Keratinocyte (primary cell): ENCODE data around the gene TRIM52. TPM values are rescaled to one million over a fixed set of nuclear protein-coding genes. Genes with fewer than 3 reads are reported as not detected.

Experiments
- DNase-seq: peaks from one replicate; pipeline ENCODE4 v3.0.0-alpha.2; 2011; ENCODE audit warnings: low read depth, missing footprints, low spot score
- FAIRE-seq: peaks from 2 replicates; lab custom pipeline; 2011; peaks lifted over from hg19 to GRCh38; lab: Jason Lieb, UNC
- H2AFZ ChIP-seq: 2 replicates; pipeline ENCODE4 v1.6.0; 2012; ENCODE audit warnings: low read length, control low read depth, inconsistent platforms; ENCODE audit not compliant: control insufficient read depth
- H3K27ac ChIP-seq: 2 replicates; pipeline ENCODE4 v1.5.1; 2011; ENCODE audit warnings: low read length; ENCODE audit not compliant: control insufficient read depth, insufficient read depth
- H3K27me3 ChIP-seq: 3 replicates; pipeline ENCODE4 v1.6.0; 2011; ENCODE audit warnings: low read length; ENCODE audit not compliant: control insufficient read depth, insufficient read depth; ENCODE audit errors: extremely low read depth
- H3K36me3 ChIP-seq, 2 experiments: 2 replicates in 1 of 2; 3 replicates in 1 of 2; pipeline ENCODE4 v1.5.1; 2011; ENCODE audit warnings: low read length in 2 of 2, mild to moderate bottlenecking in 1 of 2; ENCODE audit not compliant: control insufficient read depth in 2 of 2, insufficient read depth in 2 of 2; ENCODE audit errors: extremely low read depth in 1 of 2
- H3K4me1 ChIP-seq: 3 replicates; pipeline ENCODE4 v1.5.1; 2011; ENCODE audit warnings: low read length; ENCODE audit not compliant: control insufficient read depth, insufficient read depth; ENCODE audit errors: extremely low read depth
- H3K4me2 ChIP-seq: 3 replicates; pipeline ENCODE4 v1.6.0; 2011; ENCODE audit warnings: low read depth, low read length; ENCODE audit not compliant: control insufficient read depth, insufficient read depth; ENCODE audit errors: extremely low read depth
- H3K4me3 ChIP-seq, 3 experiments: fragments of 200-600 bp in 1 of 3; sonication (generic) in 1 of 3; 2 replicates in 2 of 3; 3 replicates in 1 of 3; pipeline ENCODE4 v1.5.1; 2011 to 2016; ENCODE audit warnings: low read length in 3 of 3, mild to moderate bottlenecking in 3 of 3, control low read depth in 2 of 3, inconsistent platforms in 1 of 3, low read depth in 1 of 3, mixed read lengths in 1 of 3, mixed run types in 1 of 3, moderate library complexity in 1 of 3; ENCODE audit not compliant: control insufficient read depth in 2 of 3, insufficient read depth in 2 of 3; ENCODE audit errors: extremely low read depth in 1 of 3
- H3K79me2 ChIP-seq: 2 replicates; pipeline ENCODE4 v1.6.0; 2012; ENCODE audit warnings: low read length; ENCODE audit not compliant: control insufficient read depth, insufficient read depth
- H3K9ac ChIP-seq: 3 replicates; pipeline ENCODE4 v1.6.0; 2011; ENCODE audit warnings: low read length; ENCODE audit not compliant: control insufficient read depth, insufficient read depth; ENCODE audit errors: extremely low read depth
- H3K9me1 ChIP-seq: 3 replicates; pipeline ENCODE4 v1.6.0; 2011; ENCODE audit warnings: low read length; ENCODE audit not compliant: control insufficient read depth, insufficient read depth; ENCODE audit errors: extremely low read depth
- H3K9me3 ChIP-seq: 2 replicates; pipeline ENCODE4 v1.5.1; 2012; ENCODE audit warnings: low read depth, low read length; ENCODE audit not compliant: control insufficient read depth
- H4K20me1 ChIP-seq: 3 replicates; pipeline ENCODE4 v1.6.0; 2011; ENCODE audit warnings: low read length; ENCODE audit not compliant: control insufficient read depth, insufficient read depth; ENCODE audit errors: extremely low read depth
- CTCF ChIP-seq, 3 experiments: IDR thresholded peaks in 1 of 3; conservative IDR thresholded peaks in 1 of 3; optimal IDR thresholded peaks in 1 of 3; 2 replicates in 2 of 3; 3 replicates in 1 of 3; pipeline versions ENCODE3 to v1.5.1; 2011; ENCODE audit warnings: low read length in 3 of 3, mild to moderate bottlenecking in 3 of 3, moderate library complexity in 2 of 3, control low read depth in 1 of 3, inconsistent platforms in 1 of 3; ENCODE audit not compliant: insufficient read depth in 2 of 3; ENCODE audit errors: extremely low read depth in 1 of 3
- EZH2 ChIP-seq: IDR thresholded peaks from one replicate; pipeline ENCODE4 v1.6.1; 2012; ENCODE audit warnings: inconsistent platforms, mild to moderate bottlenecking, low read length, moderate library complexity
- dilution Hi-C: fragments of 300-500 bp; cut with MboI; formaldehyde crosslinking; loops from one replicate; pipeline ENCODE4 v1.7.0; 2020; ENCODE audit warnings: low sequenced_read_pairs; ENCODE audit not compliant: extremely low pct_ligation_motif_present
- polyA plus RNA-seq, 5 experiments: library from polyadenylated mRNA; depleted of rRNA in 3 of 5; stranded (reverse) in 3 of 5; stranded (forward) in 1 of 5; unstranded in 1 of 5; fragments of >200 nt; gene quantifications; 1 replicate in 1 of 5; 2 replicates in 3 of 5; 3 replicates in 1 of 5; pipeline versions ENCODE4 v1.2.1 to v1.2.3, GENCODE V29; 2011 to 2012; ENCODE audit warnings: missing spikeins in 2 of 5, low read depth in 1 of 5, low replicate concordance in 1 of 5

Gene TRIM52
- polyA plus RNA-seq, 1 donor (not counting 4 experiments of a cell fraction or from before 2014, with no cell fraction given) = 7.5 TPM

- dilution Hi-C loops = no loop called here
- no peak for FAIRE-seq
- H4K20me1 ChIP-seq = no peaks in the 10 kb centered on the region
Measured at GRCh38 chr5:181265092-181265671, 4.2 kb upstream of the TRIM52 start.

GRCh38 chr5:181263633-181264032 is 2.7 kb upstream of the TRIM52 start:
- H3K27me3 ChIP-seq = no peaks in the 10 kb centered on the region
- H4K20me1 ChIP-seq = no peaks in the 10 kb centered on the region
- no peak overlapping the region for H3K4me3 ChIP-seq
- H3K4me1 ChIP-seq = peaks cover 13% of the 10 kb centered on the region
- peaks cover 5% of the 10 kb centered on the region in 2 experiments for H3K36me3 ChIP-seq
- no peak overlapping the region for H3K9ac ChIP-seq
- peaks cover 2% of the 10 kb centered on the region for H3K9me3 ChIP-seq
- H3K79me2 ChIP-seq = peaks cover 27% of the 10 kb centered on the region
- H3K9me1 ChIP-seq = peaks cover 3% of the 10 kb centered on the region
- H2AFZ ChIP-seq = no peak overlapping the region
- DNase-seq (no peak), FAIRE-seq (no peak)
- TF ChIP-seq EZH2 = no peak
- no peak for TF ChIP-seq CTCF (optimal IDR thresholded peaks at IDR 0.05 in 1 of 3, IDR thresholded peaks at IDR 0.05 in 1 of 3, conservative IDR thresholded peaks at IDR 0.05 in 1 of 3; ENCODE audit: extremely low read depth in 1 of 3, insufficient read depth in 2 of 3, low read length in 3 of 3)
- no peak overlapping the region for H3K27ac ChIP-seq
- dilution Hi-C loops = no loop called here
- no peak overlapping the region for H3K4me2 ChIP-seq

More at GRCh38 chr5:181265092-181265671, 4.2 kb upstream of the TRIM52 start:
- Histone ChIP-seq H3K36me3 (peaks cover 5% of the 10 kb centered on the region in 2 experiments), H3K9me1 (no peaks in the 10 kb centered on the region), H2AFZ (no peak overlapping the region), H3K79me2 (peaks cover 12% of the 10 kb centered on the region), H3K9me3 (peaks cover 2% of the 10 kb centered on the region), H3K4me2 (no peak overlapping the region), H3K4me3 (no peak overlapping the region), H3K4me1 (peaks cover 2% of the 10 kb centered on the region), H3K9ac (no peak overlapping the region), H3K27me3 (no peaks in the 10 kb centered on the region), H3K27ac (no peak overlapping the region)
- TF ChIP-seq CTCF (optimal IDR thresholded peaks at IDR 0.05 in 1 of 3, IDR thresholded peaks at IDR 0.05 in 1 of 3, conservative IDR thresholded peaks at IDR 0.05 in 1 of 3; ENCODE audit: extremely low read depth in 1 of 3, insufficient read depth in 2 of 3, low read length in 3 of 3) (no peak), EZH2 (no peak)
- DNase-seq = no peak
